ENCODE results near the gene TBC1D22A.

The TBC1D22A gene

GRCh38 chr22:47221840-47222615 lies 459.6 kb downstream of the TBC1D22A start:
- DNase-seq (ENCODE audit: low spot score) = no peak

All from putamen (tissue), 1 donor.